HepG2 (cell line): Measurements from ENCODE around the gene TMEM81. TPM values are rescaled to one million over a fixed set of nuclear protein-coding genes. Genes with fewer than 3 reads are reported as not detected.

ENCODE experiments used
- CBX2 ChIP-seq, 2 experiments: fragments of 200-600 bp in 1 of 2; sonication (generic); formaldehyde crosslinking in 1 of 2; IDR thresholded peaks; 2 replicates each; pipeline versions ENCODE4 v1.7.0 to v1.8.1; 2018 to 2022; ENCODE audit warnings: low read depth in 2 of 2, low read length in 1 of 2, mild to moderate bottlenecking in 1 of 2, missing genetic modification reagents in 1 of 2
- CBX5 ChIP-seq: sonication (generic); formaldehyde crosslinking; IDR thresholded peaks from 2 replicates; pipeline ENCODE4 v1.4.0; 2020; ENCODE audit warnings: missing genetic modification reagents, borderline replicate concordance
- EHMT2 ChIP-seq: fragments of 200-600 bp; sonication (generic); IDR thresholded peaks from 2 replicates; pipeline ENCODE4 v1.7.0; 2017; ENCODE audit warnings: antibody characterized with exemption, low read depth, low read length, borderline replicate concordance
- FOXP4 ChIP-seq: sonication (generic); formaldehyde crosslinking; IDR thresholded peaks from 2 replicates; pipeline ENCODE4 v1.4.0; 2020; ENCODE audit warnings: missing genetic modification reagents
- GATA4 ChIP-seq: sonication (generic); IDR thresholded peaks from 2 replicates; pipeline ENCODE4 v1.6.1; 2016; ENCODE audit warnings: antibody characterized with exemption, low read depth, borderline replicate concordance
- HOXA3 ChIP-seq: sonication (generic); formaldehyde crosslinking; IDR thresholded peaks from 2 replicates; pipeline ENCODE4 v1.5.0; 2020; ENCODE audit warnings: missing genetic modification reagents
- KDM2A ChIP-seq: sonication (generic); formaldehyde crosslinking; IDR thresholded peaks from 2 replicates; pipeline ENCODE4 v1.4.0; 2020; ENCODE audit warnings: low read depth, missing genetic modification reagents, borderline replicate concordance
- MED8 ChIP-seq: sonication (generic); formaldehyde crosslinking; IDR thresholded peaks from 2 replicates; pipeline ENCODE4 v1.8.1; 2023; ENCODE audit warnings: mild to moderate bottlenecking, missing genetic modification reagents; ENCODE audit not compliant: insufficient replicate concordance
- MIXL1 ChIP-seq: IDR thresholded peaks from 2 replicates; pipeline ENCODE4 v1.6.1; 2016
- PITX1 ChIP-seq: sonication (generic); formaldehyde crosslinking; IDR thresholded peaks from 2 replicates; pipeline ENCODE4 v1.5.1; 2020; ENCODE audit warnings: mild to moderate bottlenecking, missing genetic modification reagents
- RCOR2 ChIP-seq: IDR thresholded peaks from 2 replicates; pipeline ENCODE4 v1.6.1; 2016; ENCODE audit warnings: missing biosample characterization, missing genetic modification reagents
- TBL1XR1 ChIP-seq: fragments of 150-350 bp; IDR thresholded peaks from 2 replicates; pipeline ENCODE4 v1.6.1; 2014; ENCODE audit warnings: borderline replicate concordance, low read length; ENCODE audit not compliant: partially characterized antibody
- U2AF1 ChIP-seq: fragments of 200-400 bp; formaldehyde crosslinking; optimal IDR thresholded peaks from 2 replicates; pipeline ENCODE3; 2017; ENCODE audit warnings: mild to moderate bottlenecking, low read depth, low read length
- ZNF234 ChIP-seq: sonication (generic); formaldehyde crosslinking; conservative IDR thresholded peaks from 2 replicates; pipeline ENCODE4 v1.5.1; 2020; ENCODE audit warnings: mild to moderate bottlenecking, missing genetic modification reagents
- ZNF580 ChIP-seq: IDR thresholded peaks from 2 replicates; pipeline ENCODE4 v1.6.1; 2016; ENCODE audit warnings: low read depth, borderline replicate concordance
- polyA plus RNA-seq, 8 experiments: library from polyadenylated mRNA; depleted of rRNA in 3 of 8; stranded (reverse) in 7 of 8; unstranded in 1 of 8; fragments of >200 nt; fragmentation: Illumina TruSeq in 4 of 8; extraction: Trizol in 4 of 8; gene quantifications; 2 replicates each; pipeline versions ENCODE4 v1.2.1 to v1.2.3, GENCODE V29; 2011 to 2016; ENCODE audit warnings: low read depth in 4 of 8, missing spikeins in 1 of 8, mixed read lengths in 1 of 8; ENCODE audit not compliant: insufficient read depth in 1 of 8
- total RNA-seq, 5 experiments: library from RNA; depleted of rRNA; stranded (reverse); fragments of >200 nt; fragmentation: Illumina TruSeq; extraction: Trizol; gene quantifications; 2 replicates each; pipeline ENCODE4 v1.2.3, GENCODE V29; 2016; ENCODE audit warnings: low read depth in 1 of 5
- TF ChIP-seq, protein P1 (sequence below): sonication (generic); formaldehyde crosslinking; IDR thresholded peaks from 2 replicates; pipeline ENCODE4 v1.5.1; 2020; ENCODE audit warnings: missing genetic modification reagents, mild to moderate bottlenecking, borderline replicate concordance
- TF ChIP-seq, protein P2 (sequence below): sonication (generic); formaldehyde crosslinking; IDR thresholded peaks from 2 replicates; pipeline ENCODE4 v1.4.0; 2020; ENCODE audit warnings: missing genetic modification reagents
- TF ChIP-seq, protein P3 (sequence below): sonication (generic); formaldehyde crosslinking; IDR thresholded peaks from 2 replicates; pipeline ENCODE4 v1.5.0; 2020; ENCODE audit warnings: mild to moderate bottlenecking, missing genetic modification reagents

TMEM81 gene
- total and polyA plus RNA-seq, 2 of the 13 experiments (the other 11 are each of a cell fraction or from before 2014, with no cell fraction given), result 1.1 TPM

GRCh38 chr1:205121660-205122488, 37.6 kb upstream of the TMEM81 start, which contains the start of gene RBBP5 (continued):
- TF ChIP-seq, protein P1, sequence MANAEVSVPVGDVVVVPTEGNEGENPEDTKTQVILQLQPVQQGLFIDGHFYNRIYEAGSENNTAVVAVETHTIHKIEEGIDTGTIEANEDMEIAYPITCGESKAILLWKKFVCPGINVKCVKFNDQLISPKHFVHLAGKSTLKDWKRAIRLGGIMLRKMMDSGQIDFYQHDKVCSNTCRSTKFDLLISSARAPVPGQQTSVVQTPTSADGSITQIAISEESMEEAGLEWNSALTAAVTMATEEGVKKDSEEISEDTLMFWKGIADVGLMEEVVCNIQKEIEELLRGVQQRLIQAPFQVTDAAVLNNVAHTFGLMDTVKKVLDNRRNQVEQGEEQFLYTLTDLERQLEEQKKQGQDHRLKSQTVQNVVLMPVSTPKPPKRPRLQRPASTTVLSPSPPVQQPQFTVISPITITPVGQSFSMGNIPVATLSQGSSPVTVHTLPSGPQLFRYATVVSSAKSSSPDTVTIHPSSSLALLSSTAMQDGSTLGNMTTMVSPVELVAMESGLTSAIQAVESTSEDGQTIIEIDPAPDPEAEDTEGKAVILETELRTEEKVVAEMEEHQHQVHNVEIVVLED (CRISPR knock-in tag), result peak; percentile 87
- TF ChIP-seq MED8 (CRISPR knock-in tag), result no peak
- TF ChIP-seq ZNF580 (CRISPR knock-in tag), result peak; percentile 80
- peak; percentile 64; the same call in 1 of the 2 replicates for TF ChIP-seq RCOR2 (CRISPR knock-in tag)
- peak; percentile 61 for TF ChIP-seq PITX1 (CRISPR knock-in tag)
- 0 out of 2 replicates have a peak, but pooled peaks have one; percentile 53 for TF ChIP-seq ZNF234
- peak; percentile 89 for TF ChIP-seq HOXA3 (CRISPR knock-in tag)
- TF ChIP-seq KDM2A (CRISPR knock-in tag), result peak; percentile 97
- no peak for TF ChIP-seq GATA4
- TF ChIP-seq U2AF1, result peak; percentile 94
- TF ChIP-seq TBL1XR1, result peak; percentile 82
- TF ChIP-seq MIXL1 (CRISPR knock-in tag), result peak; percentile 69
- peak; percentile 58 for TF ChIP-seq FOXP4 (CRISPR knock-in tag)
- TF ChIP-seq, protein P2, sequence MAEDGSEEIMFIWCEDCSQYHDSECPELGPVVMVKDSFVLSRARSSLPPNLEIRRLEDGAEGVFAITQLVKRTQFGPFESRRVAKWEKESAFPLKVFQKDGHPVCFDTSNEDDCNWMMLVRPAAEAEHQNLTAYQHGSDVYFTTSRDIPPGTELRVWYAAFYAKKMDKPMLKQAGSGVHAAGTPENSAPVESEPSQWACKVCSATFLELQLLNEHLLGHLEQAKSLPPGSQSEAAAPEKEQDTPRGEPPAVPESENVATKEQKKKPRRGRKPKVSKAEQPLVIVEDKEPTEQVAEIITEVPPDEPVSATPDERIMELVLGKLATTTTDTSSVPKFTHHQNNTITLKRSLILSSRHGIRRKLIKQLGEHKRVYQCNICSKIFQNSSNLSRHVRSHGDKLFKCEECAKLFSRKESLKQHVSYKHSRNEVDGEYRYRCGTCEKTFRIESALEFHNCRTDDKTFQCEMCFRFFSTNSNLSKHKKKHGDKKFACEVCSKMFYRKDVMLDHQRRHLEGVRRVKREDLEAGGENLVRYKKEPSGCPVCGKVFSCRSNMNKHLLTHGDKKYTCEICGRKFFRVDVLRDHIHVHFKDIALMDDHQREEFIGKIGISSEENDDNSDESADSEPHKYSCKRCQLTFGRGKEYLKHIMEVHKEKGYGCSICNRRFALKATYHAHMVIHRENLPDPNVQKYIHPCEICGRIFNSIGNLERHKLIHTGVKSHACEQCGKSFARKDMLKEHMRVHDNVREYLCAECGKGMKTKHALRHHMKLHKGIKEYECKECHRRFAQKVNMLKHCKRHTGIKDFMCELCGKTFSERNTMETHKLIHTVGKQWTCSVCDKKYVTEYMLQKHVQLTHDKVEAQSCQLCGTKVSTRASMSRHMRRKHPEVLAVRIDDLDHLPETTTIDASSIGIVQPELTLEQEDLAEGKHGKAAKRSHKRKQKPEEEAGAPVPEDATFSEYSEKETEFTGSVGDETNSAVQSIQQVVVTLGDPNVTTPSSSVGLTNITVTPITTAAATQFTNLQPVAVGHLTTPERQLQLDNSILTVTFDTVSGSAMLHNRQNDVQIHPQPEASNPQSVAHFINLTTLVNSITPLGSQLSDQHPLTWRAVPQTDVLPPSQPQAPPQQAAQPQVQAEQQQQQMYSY (CRISPR knock-in tag), result no peak
- TF ChIP-seq CBX5 (CRISPR knock-in tag), result peak; percentile 97
- TF ChIP-seq CBX2 (IDR thresholded peaks at IDR 0.05; ENCODE audit: low read depth, low read length), result no peak
- TF ChIP-seq CBX2 (CRISPR knock-in tag; IDR thresholded peaks at IDR 0.05; ENCODE audit: low read depth), result peak; percentile 56; the same call in 1 of the 2 replicates
- TF ChIP-seq EHMT2, result peak; percentile 95; the same call in 1 of the 2 replicates
- TF ChIP-seq, protein P3, sequence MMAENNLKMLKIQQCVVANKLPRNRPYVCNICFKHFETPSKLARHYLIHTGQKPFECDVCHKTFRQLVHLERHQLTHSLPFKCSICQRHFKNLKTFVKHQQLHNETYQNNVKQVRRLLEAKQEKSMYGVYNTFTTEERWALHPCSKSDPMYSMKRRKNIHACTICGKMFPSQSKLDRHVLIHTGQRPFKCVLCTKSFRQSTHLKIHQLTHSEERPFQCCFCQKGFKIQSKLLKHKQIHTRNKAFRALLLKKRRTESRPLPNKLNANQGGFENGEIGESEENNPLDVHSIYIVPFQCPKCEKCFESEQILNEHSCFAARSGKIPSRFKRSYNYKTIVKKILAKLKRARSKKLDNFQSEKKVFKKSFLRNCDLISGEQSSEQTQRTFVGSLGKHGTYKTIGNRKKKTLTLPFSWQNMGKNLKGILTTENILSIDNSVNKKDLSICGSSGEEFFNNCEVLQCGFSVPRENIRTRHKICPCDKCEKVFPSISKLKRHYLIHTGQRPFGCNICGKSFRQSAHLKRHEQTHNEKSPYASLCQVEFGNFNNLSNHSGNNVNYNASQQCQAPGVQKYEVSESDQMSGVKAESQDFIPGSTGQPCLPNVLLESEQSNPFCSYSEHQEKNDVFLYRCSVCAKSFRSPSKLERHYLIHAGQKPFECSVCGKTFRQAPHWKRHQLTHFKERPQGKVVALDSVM, result 0 out of 2 replicates have a peak, but pooled peaks have one; percentile 46
